Keratinocyte (primary cell): ENCODE measurements around the gene SCNN1B. TPM values are rescaled to one million over a fixed set of nuclear protein-coding genes. Genes with fewer than 3 reads are reported as not detected.

Experiments used
- DNase-seq: peaks from one replicate; pipeline ENCODE4 v3.0.0-alpha.2; 2011; ENCODE audit warnings: low read depth, missing footprints, low spot score
- FAIRE-seq: peaks from 2 replicates; lab custom pipeline; 2011; peaks lifted over from hg19 to GRCh38; lab: Jason Lieb, UNC
- H2AFZ ChIP-seq: 2 replicates; pipeline ENCODE4 v1.6.0; 2012; ENCODE audit warnings: low read length, control low read depth, inconsistent platforms; ENCODE audit not compliant: control insufficient read depth
- H3K27ac ChIP-seq: 2 replicates; pipeline ENCODE4 v1.5.1; 2011; ENCODE audit warnings: low read length; ENCODE audit not compliant: control insufficient read depth, insufficient read depth
- H3K27me3 ChIP-seq: 3 replicates; pipeline ENCODE4 v1.6.0; 2011; ENCODE audit warnings: low read length; ENCODE audit not compliant: control insufficient read depth, insufficient read depth; ENCODE audit errors: extremely low read depth
- H3K36me3 ChIP-seq, 2 experiments: 2 replicates in 1 of 2; 3 replicates in 1 of 2; pipeline ENCODE4 v1.5.1; 2011; ENCODE audit warnings: low read length in 2 of 2, mild to moderate bottlenecking in 1 of 2; ENCODE audit not compliant: control insufficient read depth in 2 of 2, insufficient read depth in 2 of 2; ENCODE audit errors: extremely low read depth in 1 of 2
- H3K4me1 ChIP-seq: 3 replicates; pipeline ENCODE4 v1.5.1; 2011; ENCODE audit warnings: low read length; ENCODE audit not compliant: control insufficient read depth, insufficient read depth; ENCODE audit errors: extremely low read depth
- H3K4me2 ChIP-seq: 3 replicates; pipeline ENCODE4 v1.6.0; 2011; ENCODE audit warnings: low read depth, low read length; ENCODE audit not compliant: control insufficient read depth, insufficient read depth; ENCODE audit errors: extremely low read depth
- H3K4me3 ChIP-seq, 3 experiments: fragments of 200-600 bp in 1 of 3; sonication (generic) in 1 of 3; 2 replicates in 2 of 3; 3 replicates in 1 of 3; pipeline ENCODE4 v1.5.1; 2011 to 2016; ENCODE audit warnings: low read length in 3 of 3, mild to moderate bottlenecking in 3 of 3, control low read depth in 2 of 3, inconsistent platforms in 1 of 3, low read depth in 1 of 3, mixed read lengths in 1 of 3, mixed run types in 1 of 3, moderate library complexity in 1 of 3; ENCODE audit not compliant: control insufficient read depth in 2 of 3, insufficient read depth in 2 of 3; ENCODE audit errors: extremely low read depth in 1 of 3
- H3K79me2 ChIP-seq: 2 replicates; pipeline ENCODE4 v1.6.0; 2012; ENCODE audit warnings: low read length; ENCODE audit not compliant: control insufficient read depth, insufficient read depth
- H3K9ac ChIP-seq: 3 replicates; pipeline ENCODE4 v1.6.0; 2011; ENCODE audit warnings: low read length; ENCODE audit not compliant: control insufficient read depth, insufficient read depth; ENCODE audit errors: extremely low read depth
- H3K9me1 ChIP-seq: 3 replicates; pipeline ENCODE4 v1.6.0; 2011; ENCODE audit warnings: low read length; ENCODE audit not compliant: control insufficient read depth, insufficient read depth; ENCODE audit errors: extremely low read depth
- H3K9me3 ChIP-seq: 2 replicates; pipeline ENCODE4 v1.5.1; 2012; ENCODE audit warnings: low read depth, low read length; ENCODE audit not compliant: control insufficient read depth
- H4K20me1 ChIP-seq: 3 replicates; pipeline ENCODE4 v1.6.0; 2011; ENCODE audit warnings: low read length; ENCODE audit not compliant: control insufficient read depth, insufficient read depth; ENCODE audit errors: extremely low read depth
- EZH2 ChIP-seq: IDR thresholded peaks from one replicate; pipeline ENCODE4 v1.6.1; 2012; ENCODE audit warnings: inconsistent platforms, mild to moderate bottlenecking, low read length, moderate library complexity
- dilution Hi-C: fragments of 300-500 bp; cut with MboI; formaldehyde crosslinking; loops from one replicate; pipeline ENCODE4 v1.7.0; 2020; ENCODE audit warnings: low sequenced_read_pairs; ENCODE audit not compliant: extremely low pct_ligation_motif_present
- polyA plus RNA-seq, 5 experiments: library from polyadenylated mRNA; depleted of rRNA in 3 of 5; stranded (reverse) in 3 of 5; stranded (forward) in 1 of 5; unstranded in 1 of 5; fragments of >200 nt; gene quantifications; 1 replicate in 1 of 5; 2 replicates in 3 of 5; 3 replicates in 1 of 5; pipeline versions ENCODE4 v1.2.1 to v1.2.3, GENCODE V29; 2011 to 2012; ENCODE audit warnings: missing spikeins in 2 of 5, low read depth in 1 of 5, low replicate concordance in 1 of 5
- TF ChIP-seq, protein P1 (sequence below), 3 experiments: IDR thresholded peaks in 1 of 3; conservative IDR thresholded peaks in 1 of 3; optimal IDR thresholded peaks in 1 of 3; 2 replicates in 2 of 3; 3 replicates in 1 of 3; pipeline versions ENCODE3 to v1.5.1; 2011; ENCODE audit warnings: low read length in 3 of 3, mild to moderate bottlenecking in 3 of 3, moderate library complexity in 2 of 3, control low read depth in 1 of 3, inconsistent platforms in 1 of 3; ENCODE audit not compliant: insufficient read depth in 2 of 3; ENCODE audit errors: extremely low read depth in 1 of 3

The SCNN1B gene
- polyA plus RNA-seq, 1 donor (not counting 4 experiments of a cell fraction or from before 2014, with no cell fraction given), result 0.92 TPM

DNA sequence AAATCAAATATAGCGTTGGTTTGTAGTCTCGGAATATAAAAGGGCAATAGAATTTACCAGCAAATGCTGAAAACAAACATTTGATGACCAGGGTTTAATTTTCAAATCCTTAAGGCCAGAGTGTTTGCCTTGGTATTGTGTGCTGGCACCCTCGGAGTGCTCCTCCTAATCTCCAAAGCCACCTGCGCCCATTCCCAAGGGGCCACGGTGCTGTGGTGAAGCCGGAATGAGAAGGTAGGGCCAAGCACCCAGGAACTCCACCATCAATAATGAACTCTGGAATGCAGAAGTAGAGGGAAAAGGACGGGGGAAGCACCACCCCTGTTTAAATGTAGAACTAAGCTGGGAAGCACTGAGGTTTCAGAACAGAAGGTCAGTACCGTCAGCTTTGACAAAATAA, 99.0 kb downstream of the SCNN1B start:
- Histone ChIP-seq H3K79me2 (no peaks in the 10 kb centered on the region), H3K4me3 (no peak overlapping the region), H4K20me1 (no peaks in the 10 kb centered on the region), H3K36me3 (peaks cover 3 to 32% of the 10 kb centered on the region in 2 experiments), H3K4me2 (no peak overlapping the region), H3K27ac (no peak overlapping the region), H2AFZ (no peak overlapping the region), H3K9me1 (no peaks in the 10 kb centered on the region), H3K9ac (no peak overlapping the region), H3K4me1 (no peaks in the 10 kb centered on the region), H3K27me3 (no peaks in the 10 kb centered on the region), H3K9me3 (no peaks in the 10 kb centered on the region)
- TF ChIP-seq, protein P1, sequence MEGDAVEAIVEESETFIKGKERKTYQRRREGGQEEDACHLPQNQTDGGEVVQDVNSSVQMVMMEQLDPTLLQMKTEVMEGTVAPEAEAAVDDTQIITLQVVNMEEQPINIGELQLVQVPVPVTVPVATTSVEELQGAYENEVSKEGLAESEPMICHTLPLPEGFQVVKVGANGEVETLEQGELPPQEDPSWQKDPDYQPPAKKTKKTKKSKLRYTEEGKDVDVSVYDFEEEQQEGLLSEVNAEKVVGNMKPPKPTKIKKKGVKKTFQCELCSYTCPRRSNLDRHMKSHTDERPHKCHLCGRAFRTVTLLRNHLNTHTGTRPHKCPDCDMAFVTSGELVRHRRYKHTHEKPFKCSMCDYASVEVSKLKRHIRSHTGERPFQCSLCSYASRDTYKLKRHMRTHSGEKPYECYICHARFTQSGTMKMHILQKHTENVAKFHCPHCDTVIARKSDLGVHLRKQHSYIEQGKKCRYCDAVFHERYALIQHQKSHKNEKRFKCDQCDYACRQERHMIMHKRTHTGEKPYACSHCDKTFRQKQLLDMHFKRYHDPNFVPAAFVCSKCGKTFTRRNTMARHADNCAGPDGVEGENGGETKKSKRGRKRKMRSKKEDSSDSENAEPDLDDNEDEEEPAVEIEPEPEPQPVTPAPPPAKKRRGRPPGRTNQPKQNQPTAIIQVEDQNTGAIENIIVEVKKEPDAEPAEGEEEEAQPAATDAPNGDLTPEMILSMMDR (optimal IDR thresholded peaks at IDR 0.05 in 1 of 3, IDR thresholded peaks at IDR 0.05 in 1 of 3, conservative IDR thresholded peaks at IDR 0.05 in 1 of 3; ENCODE audit: extremely low read depth in 1 of 3, insufficient read depth in 2 of 3, low read length in 3 of 3), result no peak
- no peak for TF ChIP-seq EZH2
- dilution Hi-C loops, result no loop called here
- no peak for FAIRE-seq
- no peak for DNase-seq

- Histone ChIP-seq H3K27me3 (no peaks in the 10 kb centered on the region), H3K9ac (no peak overlapping the region), H3K9me3 (no peaks in the 10 kb centered on the region), H4K20me1 (no peaks in the 10 kb centered on the region), H3K27ac (no peak overlapping the region), H3K9me1 (no peaks in the 10 kb centered on the region), H3K4me2 (no peak overlapping the region), H3K36me3 (peaks cover 3 to 35% of the 10 kb centered on the region in 2 experiments), H3K4me1 (no peaks in the 10 kb centered on the region), H3K4me3 (no peak overlapping the region), H3K79me2 (no peaks in the 10 kb centered on the region), H2AFZ (no peak overlapping the region)
- TF ChIP-seq EZH2, result no peak
- TF ChIP-seq, protein P1 (optimal IDR thresholded peaks at IDR 0.05 in 1 of 3, IDR thresholded peaks at IDR 0.05 in 1 of 3, conservative IDR thresholded peaks at IDR 0.05 in 1 of 3; ENCODE audit: extremely low read depth in 1 of 3, insufficient read depth in 2 of 3, low read length in 3 of 3), result no peak
- DNase-seq (no peak), FAIRE-seq (no peak)
- dilution Hi-C loops, result no loop called here
These were observed 100.0 kb downstream of the SCNN1B start for GRCh38 chr16:23402100-23402499.
